ENCODE results near the gene OPTN. TPM values are rescaled to one million over a fixed set of nuclear protein-coding genes. Genes with fewer than 3 reads are reported as not detected.

OPTN gene
- total RNA-seq, 6 donors from 2014 or later = 35.3 to 60.1 (median 52.2) TPM

- DNase-seq (no peak), ATAC-seq (ENCODE audit: low FRiP score in 2 of 2) (peak in 1 of 2 donors; percentile 37)
- Histone ChIP-seq H3K27ac (no peak overlapping the region), H3K9me3 (peaks cover 7 to 24% (median 22%) of the 10 kb centered on the region in 4 donors), H3K27me3 (no peaks in the 10 kb centered on the region), H3K4me3 (no peak overlapping the region), H3K36me3 (no peaks in the 10 kb centered on the region), H3K4me1 (no peaks in the 10 kb centered on the region)
- TF ChIP-seq POLR2AphosphoS5 (IDR thresholded peaks at IDR 0.05) = no peak
- TF ChIP-seq EP300 (IDR thresholded peaks at IDR 0.05) = no peak
- no peak for TF ChIP-seq POLR2A (IDR thresholded peaks at IDR 0.05)
- TF ChIP-seq CTCF (IDR thresholded peaks at IDR 0.05) = no peak
- WGBS, 2 donors = 50 to 60% methylated on average over 7 of the region's 7 CpGs
Measured at GRCh38 chr10:13087986-13088618, 11.9 kb upstream of the OPTN start.

GRCh38 chr10:13089345-13089744 lies 10.6 kb upstream of the OPTN start:
- no peaks in the 10 kb centered on the region for H3K27me3 ChIP-seq
- peaks cover 4 to 11% (median 10%) of the 10 kb centered on the region in 4 donors for H3K9me3 ChIP-seq
- no peaks in the 10 kb centered on the region for H3K36me3 ChIP-seq
- H3K4me3 ChIP-seq = no peak overlapping the region
- H3K4me1 ChIP-seq = no peaks in the 10 kb centered on the region
- DNase-seq (no peak), ATAC-seq (ENCODE audit: low FRiP score in 2 of 2) (no peak)
- 74 to 76% methylated on average over 4 of the region's 4 CpGs for WGBS, 2 donors
- H3K27ac ChIP-seq = no peak overlapping the region
- TF ChIP-seq POLR2A (IDR thresholded peaks at IDR 0.05) = no peak
- TF ChIP-seq CTCF (IDR thresholded peaks at IDR 0.05) = no peak
- no peak for TF ChIP-seq POLR2AphosphoS5 (IDR thresholded peaks at IDR 0.05)
- no peak for TF ChIP-seq EP300 (IDR thresholded peaks at IDR 0.05)

- H3K9me3 ChIP-seq = peaks cover 0 to 2% (median under 1%) of the 10 kb centered on the region in 4 donors
- DNase-seq (no peak), ATAC-seq (ENCODE audit: low FRiP score in 2 of 2) (no peak)
- H3K36me3 ChIP-seq = no peaks in the 10 kb centered on the region
- H3K4me1 ChIP-seq = no peaks in the 10 kb centered on the region
- 87 to 94% methylated on average over 2 of the region's 2 CpGs for WGBS, 2 donors
- no peak overlapping the region for H3K4me3 ChIP-seq
- no peak overlapping the region for H3K27ac ChIP-seq
- no peaks in the 10 kb centered on the region for H3K27me3 ChIP-seq
- no peak for TF ChIP-seq CTCF (IDR thresholded peaks at IDR 0.05)
- no peak for TF ChIP-seq POLR2AphosphoS5 (IDR thresholded peaks at IDR 0.05)
- TF ChIP-seq POLR2A (IDR thresholded peaks at IDR 0.05) = no peak
- TF ChIP-seq EP300 (IDR thresholded peaks at IDR 0.05) = no peak
Measured at GRCh38 chr10:13090289-13090688, 9.7 kb upstream of the OPTN start.

GRCh38 chr10:13091801-13092200 lies 8.2 kb upstream of the OPTN start:
- DNase-seq (no peak), ATAC-seq (ENCODE audit: low FRiP score in 2 of 2) (no peak)
- WGBS, 2 donors = 84% methylated on average over 3 of the region's 3 CpGs
- H3K27me3 ChIP-seq = no peaks in the 10 kb centered on the region
- H3K4me3 ChIP-seq = no peak overlapping the region
- TF ChIP-seq CTCF (IDR thresholded peaks at IDR 0.05) (no peak), POLR2A (IDR thresholded peaks at IDR 0.05) (no peak), POLR2AphosphoS5 (IDR thresholded peaks at IDR 0.05) (no peak), EP300 (IDR thresholded peaks at IDR 0.05) (no peak)
- no peaks in the 10 kb centered on the region for H3K36me3 ChIP-seq
- H3K4me1 ChIP-seq = no peaks in the 10 kb centered on the region
- no peak overlapping the region for H3K27ac ChIP-seq
- no peaks in the 10 kb centered on the region for H3K9me3 ChIP-seq

Data from upper lobe of left lung (tissue), 6 donors.